HG03460 (cell line): Measurements from ENCODE around the gene IL12A.

Experiments
- ATAC-seq: cut with Tn5 transposase; IDR thresholded peaks from one replicate; pipeline ENCODE4 v1.9.1; 2021; ENCODE audit not compliant: unreplicated experiment

IL12A gene

GRCh38 chr3:160023476-160023875 is 34.8 kb downstream of the IL12A start:
- ATAC-seq = no peak

DNA sequence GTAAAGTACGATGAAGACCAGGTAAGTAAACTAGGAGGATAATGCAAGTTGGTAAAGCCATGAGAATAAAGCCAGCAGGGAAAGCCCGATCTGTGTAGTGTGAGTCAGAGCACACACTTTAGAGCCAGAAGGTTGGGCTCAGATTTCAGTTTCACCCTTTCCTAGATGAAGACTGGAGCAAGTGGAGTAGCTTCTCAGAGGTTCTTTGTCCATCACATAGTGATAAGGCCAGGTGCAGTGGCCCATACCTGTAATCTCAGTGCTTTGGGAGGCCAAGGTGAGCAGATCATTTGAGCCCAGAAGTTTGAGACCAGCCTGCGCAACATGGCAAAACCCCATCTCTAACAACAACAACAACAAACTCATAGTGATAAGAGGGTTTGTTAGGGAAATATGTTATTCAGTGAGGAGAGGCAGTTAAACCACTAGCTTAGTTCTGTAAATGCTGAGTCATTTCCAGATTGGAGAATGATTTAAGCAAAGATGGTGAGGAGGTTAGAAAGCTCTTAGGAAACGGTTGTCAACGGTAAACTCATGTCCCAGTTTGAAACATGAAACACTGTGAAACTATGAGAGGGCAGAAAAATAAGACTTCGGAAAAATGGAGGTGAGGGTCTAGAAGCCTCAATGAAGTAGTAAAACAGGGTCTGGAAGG is 39.0 kb downstream of the IL12A start:
- peak; percentile 88 for ATAC-seq

GRCh38 chr3:160035757-160036156 is 47.1 kb downstream of the IL12A start:
- ATAC-seq = no peak

- no peak for ATAC-seq
Observed at GRCh38 chr3:160038862-160039562, 50.4 kb downstream of the IL12A start.

GRCh38 chr3:160040181-160040580 is 51.5 kb downstream of the IL12A start:
- no peak for ATAC-seq

- no peak for ATAC-seq
Observed at GRCh38 chr3:160041465-160041864, 52.8 kb downstream of the IL12A start.

DNA sequence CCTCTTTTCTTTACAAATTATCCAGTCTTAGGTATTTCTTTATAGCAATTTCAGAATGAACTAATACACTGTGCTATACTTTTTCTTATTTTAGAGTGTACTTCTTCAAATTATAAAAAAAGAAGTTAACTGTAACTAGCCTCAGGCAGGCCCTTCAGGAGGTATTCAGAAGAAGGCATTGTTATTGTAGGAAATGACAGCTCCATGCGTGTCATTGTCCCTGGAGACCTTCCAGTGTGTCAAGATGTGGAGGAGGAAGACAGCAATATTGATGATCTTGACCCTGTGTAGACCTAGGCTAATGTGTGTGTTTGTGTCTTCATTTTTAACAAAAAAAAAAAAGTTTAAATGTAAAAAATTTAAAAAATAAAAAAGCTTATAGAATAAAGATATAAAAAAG is 55.5 kb downstream of the IL12A start:
- ATAC-seq = no peak
